D721Med (cell line): Measurements from ENCODE around the gene ZNF184.

Source experiments
- DNase-seq: peaks from one replicate; pipeline ENCODE4 v3.0.0; 2011; ENCODE audit warnings: low spot score; ENCODE audit not compliant: insufficient read length
- FAIRE-seq: peaks from 2 replicates; lab custom pipeline; 2011; peaks lifted over from hg19 to GRCh38; lab: Jason Lieb, UNC
- TF ChIP-seq, protein P1 (sequence below): IDR thresholded peaks from 2 replicates; pipeline ENCODE4 v1.5.1; 2012; ENCODE audit warnings: mild to moderate bottlenecking, control low read depth; ENCODE audit not compliant: insufficient read depth; ENCODE audit errors: missing control alignments

ZNF184 gene

DNA sequence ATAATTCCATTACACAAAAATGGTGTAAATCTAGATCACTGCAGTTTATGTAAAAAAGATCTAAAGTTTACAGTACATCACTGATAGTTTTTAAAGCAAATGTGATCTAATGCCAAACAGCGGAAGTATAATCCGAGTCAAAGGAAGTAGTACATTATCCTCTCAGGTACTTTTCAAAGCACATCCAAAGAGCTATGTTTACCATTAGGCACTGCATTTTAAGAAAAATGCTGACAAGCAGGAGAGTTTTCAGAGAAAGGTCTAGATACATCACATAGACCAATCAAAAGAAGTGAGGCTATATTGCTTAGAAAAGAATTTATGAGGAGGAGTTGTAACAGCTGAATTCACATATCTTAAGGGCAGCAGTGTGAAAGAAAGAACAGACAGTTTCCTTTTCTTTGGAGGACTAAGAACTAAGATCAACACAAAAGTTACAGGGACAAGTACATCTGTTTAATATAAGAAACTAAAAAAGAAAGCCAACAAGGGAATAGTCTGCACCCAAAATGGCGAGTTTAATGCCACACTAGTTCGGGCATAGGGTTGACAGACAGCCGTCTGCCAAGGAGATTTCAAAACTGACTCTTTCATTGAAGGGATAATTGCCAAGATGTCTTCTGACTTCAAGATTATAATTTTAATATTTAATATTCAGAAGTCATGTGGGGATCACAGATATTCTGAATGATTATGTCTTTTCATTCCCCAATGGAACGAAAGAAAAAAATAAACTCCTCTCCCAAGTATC lies 1.4 kb downstream of the ZNF184 start:
- DNase-seq (no peak), FAIRE-seq (no peak)
- TF ChIP-seq, protein P1, sequence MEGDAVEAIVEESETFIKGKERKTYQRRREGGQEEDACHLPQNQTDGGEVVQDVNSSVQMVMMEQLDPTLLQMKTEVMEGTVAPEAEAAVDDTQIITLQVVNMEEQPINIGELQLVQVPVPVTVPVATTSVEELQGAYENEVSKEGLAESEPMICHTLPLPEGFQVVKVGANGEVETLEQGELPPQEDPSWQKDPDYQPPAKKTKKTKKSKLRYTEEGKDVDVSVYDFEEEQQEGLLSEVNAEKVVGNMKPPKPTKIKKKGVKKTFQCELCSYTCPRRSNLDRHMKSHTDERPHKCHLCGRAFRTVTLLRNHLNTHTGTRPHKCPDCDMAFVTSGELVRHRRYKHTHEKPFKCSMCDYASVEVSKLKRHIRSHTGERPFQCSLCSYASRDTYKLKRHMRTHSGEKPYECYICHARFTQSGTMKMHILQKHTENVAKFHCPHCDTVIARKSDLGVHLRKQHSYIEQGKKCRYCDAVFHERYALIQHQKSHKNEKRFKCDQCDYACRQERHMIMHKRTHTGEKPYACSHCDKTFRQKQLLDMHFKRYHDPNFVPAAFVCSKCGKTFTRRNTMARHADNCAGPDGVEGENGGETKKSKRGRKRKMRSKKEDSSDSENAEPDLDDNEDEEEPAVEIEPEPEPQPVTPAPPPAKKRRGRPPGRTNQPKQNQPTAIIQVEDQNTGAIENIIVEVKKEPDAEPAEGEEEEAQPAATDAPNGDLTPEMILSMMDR, result no peak

GRCh38 chr6:27470023-27470422 lies 2.9 kb downstream of the ZNF184 start:
- FAIRE-seq, result no peak

DNA sequence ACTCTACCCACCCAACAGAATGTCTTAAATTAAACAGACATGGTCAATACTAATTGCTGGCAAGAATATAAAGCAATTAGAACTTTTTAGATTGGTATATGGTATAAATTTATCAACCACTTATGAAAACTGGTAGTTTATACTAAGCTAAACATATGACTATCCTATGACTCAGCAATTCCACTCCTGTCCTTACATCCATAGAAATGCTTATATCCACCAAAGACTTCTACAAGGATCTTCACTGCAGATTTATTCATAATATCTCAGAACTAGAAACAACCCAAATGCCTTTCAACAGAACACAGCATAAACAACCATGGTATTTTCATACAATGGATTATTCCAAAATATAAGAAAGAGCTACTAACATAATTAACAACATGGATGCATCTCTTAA lies 4.6 kb downstream of the ZNF184 start:
- TF ChIP-seq, protein P1, result no peak
- FAIRE-seq (no peak), DNase-seq (no peak)

More at GRCh38 chr6:27470023-27470422, 2.9 kb downstream of the ZNF184 start:
- TF ChIP-seq, protein P1, result no peak
- no peak for DNase-seq

GRCh38 chr6:27452496-27452897 lies 20.4 kb downstream of the ZNF184 start:
- no peak for FAIRE-seq
- DNase-seq, result no peak
- TF ChIP-seq, protein P1, result no peak

DNA sequence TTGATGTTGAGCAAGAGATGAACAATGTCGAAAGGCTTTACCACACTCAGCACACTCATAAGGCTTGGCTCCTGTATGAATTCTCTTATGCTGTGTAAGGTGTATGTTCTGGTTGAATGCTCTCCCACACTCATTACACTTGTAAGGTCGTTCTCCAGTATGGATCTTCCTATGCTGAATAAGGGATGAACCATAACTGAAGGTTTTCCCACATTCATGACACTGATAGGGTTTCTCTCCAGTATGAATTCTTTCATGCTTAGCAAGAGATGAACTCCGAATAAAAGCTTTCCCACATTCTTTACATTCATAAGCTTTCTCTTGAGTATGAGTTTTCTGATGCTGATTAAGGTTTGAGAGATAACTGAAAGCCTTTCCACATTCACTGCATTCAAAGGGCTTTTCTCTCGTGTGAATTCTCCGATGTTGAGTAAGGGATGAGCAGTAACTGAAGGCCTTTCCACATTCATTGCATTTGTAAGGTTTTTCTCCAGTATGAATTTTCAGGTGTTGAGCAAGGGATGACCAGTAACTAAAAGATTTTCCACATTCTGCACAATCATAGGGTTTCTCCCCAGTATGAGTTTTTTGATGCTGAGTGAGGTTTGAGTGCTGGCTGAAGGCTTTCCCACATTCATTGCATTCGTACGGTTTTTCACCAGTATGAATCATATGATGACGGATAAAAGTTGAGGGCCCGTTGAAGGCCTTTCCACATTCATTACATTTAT lies 21.1 kb downstream of the ZNF184 start:
- TF ChIP-seq, protein P1, result no peak
- DNase-seq (no peak), FAIRE-seq (no peak)

DNA sequence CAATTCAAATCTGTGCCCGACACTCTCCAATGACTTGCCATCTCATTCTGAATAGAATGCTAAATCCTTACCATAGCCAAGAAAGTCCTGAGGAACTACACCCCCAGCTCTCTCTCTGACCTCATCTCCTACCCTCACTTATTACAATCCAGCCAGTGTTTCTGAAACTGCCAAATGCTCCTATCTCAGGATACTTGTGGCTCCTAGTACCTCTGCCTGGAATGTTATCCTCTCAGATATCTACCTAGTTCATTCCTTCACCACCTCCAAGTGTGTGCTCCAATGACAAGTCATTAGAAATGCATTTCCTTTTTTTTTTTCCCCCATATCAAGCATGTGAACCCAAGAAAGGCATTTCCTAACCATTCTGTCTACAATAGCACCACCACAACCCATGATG lies 24.4 kb downstream of the ZNF184 start:
- DNase-seq (no peak), FAIRE-seq (no peak)
- TF ChIP-seq, protein P1, result no peak

DNA sequence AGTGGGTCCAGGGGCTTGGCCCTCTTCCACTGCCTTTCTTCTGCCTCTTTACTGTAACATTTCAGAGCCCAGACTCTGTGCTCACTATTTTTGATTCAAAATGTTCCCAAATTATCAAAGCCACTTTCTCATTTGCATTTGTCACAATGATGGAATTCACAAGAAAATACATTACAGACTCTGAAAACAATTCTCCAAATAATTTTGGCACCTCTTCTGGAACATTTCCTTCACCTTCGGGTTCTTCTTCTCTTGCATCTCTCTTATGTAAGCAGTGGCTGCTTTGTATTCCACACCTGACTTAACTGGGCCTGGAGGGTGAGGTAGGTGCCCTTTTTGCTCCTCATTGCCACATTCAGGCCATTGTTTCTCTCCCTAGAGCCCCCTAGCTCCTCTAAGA lies 30.0 kb downstream of the ZNF184 start:
- TF ChIP-seq, protein P1, result no peak
- FAIRE-seq (no peak), DNase-seq (no peak)
